Measurements from ENCODE around the gene IFNA13. TPM values are rescaled to one million over a fixed set of nuclear protein-coding genes. Genes with fewer than 3 reads are reported as not detected.
A peak's percentile ranks its signal among the peaks of the same experiment; 100 is the strongest.

IFNA13 gene
- not detected for polyA plus RNA-seq (ENCODE audit: low read depth in 6 of 6)

DNA sequence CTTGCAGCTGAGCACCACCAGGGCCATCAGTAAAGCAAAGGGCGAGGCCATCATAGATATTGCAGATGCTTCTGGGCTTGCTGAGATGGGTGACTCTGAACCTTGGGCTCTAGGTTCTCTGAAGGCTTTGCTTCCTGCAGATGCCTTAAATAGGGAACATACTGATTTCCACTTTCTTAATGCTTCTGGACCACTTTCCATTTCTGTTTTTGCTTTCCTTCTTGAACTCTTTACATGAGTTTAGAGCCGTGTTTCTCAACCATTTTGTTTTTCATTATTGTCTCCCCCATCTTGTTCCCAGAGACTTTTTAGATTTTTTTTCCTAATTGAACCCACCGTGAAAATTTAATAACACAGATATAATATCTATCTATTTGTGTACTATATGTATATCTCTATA lies at the start of gene IFNA13:
Gene IFNA13 (minus strand): TSS at position 101 of the 400 bp plus-strand sequence. CDS start 47 bp downstream, at position 54.
- DNase-seq (no peak), ATAC-seq (ENCODE audit: low read depth in 2 of 2) (no peak)
- Mint-ChIP-seq H3K36me3 (no peaks in the 10 kb centered on the region), H3K27ac (peak within 1 kb of the TSS in 1 of 6 donors; percentile 33), H3K27me3 (peaks cover 47 to 69% (median 51%) of the 10 kb centered on the region in 3 donors), H3K4me3 (no peak within 1 kb of the TSS), H3K9me3 (peaks cover 0 to 2% (median 0%) of the 10 kb centered on the region in 7 donors), H3K4me1 (peaks cover 3 to 13% (median 7%) of the 10 kb centered on the region in 3 donors)

DNA sequence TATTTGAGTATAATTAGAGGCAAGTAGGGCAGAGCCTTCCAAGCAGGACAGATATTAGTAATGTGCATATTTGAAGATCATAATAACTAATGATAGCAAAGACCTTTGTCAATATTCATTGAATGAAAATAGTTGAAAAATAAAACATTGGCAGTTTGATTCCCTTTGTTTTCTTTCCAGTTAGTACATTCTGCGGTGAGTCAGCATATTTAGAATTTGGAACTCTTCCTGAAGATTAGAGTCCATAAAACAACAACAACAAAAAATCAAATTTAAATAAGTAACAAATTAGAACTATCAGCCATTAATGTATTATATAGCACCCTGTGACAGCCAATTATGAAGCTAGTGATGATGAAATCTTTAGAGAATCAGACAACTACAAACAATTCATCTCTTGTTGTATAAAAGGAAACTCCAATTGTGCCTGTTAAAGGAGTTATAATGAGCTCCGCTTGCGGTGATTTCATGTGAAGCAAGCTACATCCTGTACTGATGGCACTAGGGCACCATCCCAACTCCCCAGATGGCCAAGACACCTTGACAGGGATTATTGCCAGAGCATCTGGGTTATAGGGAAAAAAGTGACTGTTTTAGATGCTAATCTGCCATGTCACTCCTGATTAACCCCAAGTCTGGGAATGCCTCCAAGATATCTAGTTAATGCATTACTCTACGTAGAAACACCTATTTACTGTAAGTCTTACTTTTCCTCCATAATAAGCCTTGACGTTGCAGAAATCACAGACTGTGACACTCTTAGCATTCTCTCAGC lies 47.8 kb upstream of the IFNA13 start:
- no peak overlapping the region for H3K27ac Mint-ChIP-seq
- H3K4me3 Mint-ChIP-seq: no peak overlapping the region
- no peaks in the 10 kb centered on the region for H3K36me3 Mint-ChIP-seq
- peaks cover 22 to 36% (median 30%) of the 10 kb centered on the region in 3 donors for H3K4me1 Mint-ChIP-seq
- no peaks in the 10 kb centered on the region for H3K9me3 Mint-ChIP-seq
- peaks cover 20 to 48% (median 42%) of the 10 kb centered on the region in 3 donors for H3K27me3 Mint-ChIP-seq
- DNase-seq (no peak), ATAC-seq (ENCODE audit: low read depth in 2 of 2) (no peak)

DNA sequence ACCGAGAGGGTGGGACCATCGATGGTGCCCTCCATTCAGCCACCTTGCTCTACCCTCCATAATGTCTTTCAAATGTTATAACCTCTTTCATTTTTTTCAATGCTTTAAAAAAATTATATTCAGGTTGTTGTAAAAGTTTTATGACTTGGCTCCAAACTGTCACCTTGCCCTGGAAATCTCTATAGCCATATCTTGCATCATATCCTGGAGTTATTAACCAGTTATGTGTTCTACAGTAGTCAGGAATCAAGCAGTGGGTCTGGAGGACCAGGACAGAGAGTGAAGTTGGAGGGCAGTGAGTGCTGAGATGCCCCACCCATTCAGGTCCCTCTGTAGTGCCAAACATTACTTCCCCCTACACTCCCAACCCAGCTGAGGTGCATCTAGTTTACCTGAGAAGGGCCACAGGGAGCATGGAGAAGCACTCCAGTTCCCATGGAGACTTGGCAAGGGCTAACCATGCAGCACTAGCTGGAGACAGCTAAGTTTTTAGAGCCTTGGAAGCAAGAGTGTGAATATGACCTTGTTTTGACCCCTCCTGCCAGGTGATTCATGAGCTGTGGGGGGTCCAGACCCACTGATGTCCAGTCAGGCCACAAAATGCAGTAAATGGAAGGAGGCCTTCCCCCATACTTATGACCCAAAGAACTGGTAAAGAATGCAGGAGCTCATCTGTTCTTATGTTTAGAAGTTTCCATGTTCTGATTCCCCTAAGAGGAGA lies 46.5 kb upstream of the IFNA13 start:
- Mint-ChIP-seq H3K36me3 (no peaks in the 10 kb centered on the region), H3K4me1 (peaks cover 22 to 36% (median 30%) of the 10 kb centered on the region in 3 donors), H3K27me3 (peaks cover 27 to 55% (median 47%) of the 10 kb centered on the region in 3 donors), H3K27ac (no peak overlapping the region), H3K4me3 (no peak overlapping the region), H3K9me3 (no peaks in the 10 kb centered on the region)
- no peak for DNase-seq
- ATAC-seq (ENCODE audit: low read depth in 2 of 2): no peak

DNA sequence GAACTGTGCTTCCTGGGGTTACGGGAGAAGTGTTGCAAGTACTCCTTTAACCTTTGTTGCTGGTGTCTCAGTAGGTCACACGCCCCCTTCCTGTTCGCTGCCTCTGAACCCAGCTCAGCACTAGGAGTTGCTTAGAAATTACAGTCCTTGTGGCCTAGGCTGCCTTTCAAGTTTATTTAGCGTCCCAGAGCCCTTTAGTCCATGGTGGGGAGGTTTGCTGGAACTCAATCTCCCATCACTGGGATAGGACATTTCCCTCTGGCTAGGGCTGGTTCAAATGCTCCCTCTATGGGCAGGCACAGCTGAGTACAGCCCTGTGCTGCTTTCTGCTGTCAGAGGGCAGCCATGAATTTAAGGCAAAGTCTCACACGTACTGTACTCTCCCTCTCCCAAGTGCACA lies 45.8 kb upstream of the IFNA13 start:
- DNase-seq (no peak), ATAC-seq (ENCODE audit: low read depth in 2 of 2) (no peak)
- peak overlapping the region in 3 of 8 donors; percentile 31 to 87 (median 40) for H3K4me3 Mint-ChIP-seq
- H3K27me3 Mint-ChIP-seq: peaks cover 27 to 55% (median 51%) of the 10 kb centered on the region in 3 donors
- no peaks in the 10 kb centered on the region for H3K9me3 Mint-ChIP-seq
- H3K36me3 Mint-ChIP-seq: no peaks in the 10 kb centered on the region
- no peak overlapping the region for H3K27ac Mint-ChIP-seq
- peaks cover 22 to 36% (median 30%) of the 10 kb centered on the region in 3 donors for H3K4me1 Mint-ChIP-seq

DNA sequence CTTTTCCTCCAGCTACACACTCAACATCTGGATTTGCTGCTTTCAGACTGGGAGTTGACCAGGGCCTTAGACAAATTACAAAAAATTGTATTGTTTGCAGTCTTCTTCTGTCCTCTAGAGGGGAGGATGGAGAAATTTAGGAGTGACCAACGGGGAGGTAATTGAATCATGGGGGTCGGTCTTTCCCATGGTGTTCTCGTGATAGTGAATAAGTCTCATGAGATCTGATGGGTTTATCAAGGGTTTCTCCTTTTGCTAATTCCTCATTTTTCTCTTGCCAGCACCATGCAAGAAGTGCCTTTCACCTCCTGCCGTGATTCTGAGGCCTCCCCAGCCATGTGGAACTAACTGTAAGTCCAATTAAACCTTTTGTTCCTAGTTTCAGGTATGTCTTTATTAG lies 45.3 kb upstream of the IFNA13 start:
- Mint-ChIP-seq H3K4me3 (peak overlapping the region in 4 of 8 donors; percentile 31 to 87 (median 62)), H3K27ac (no peak overlapping the region), H3K36me3 (no peaks in the 10 kb centered on the region), H3K9me3 (no peaks in the 10 kb centered on the region), H3K4me1 (peaks cover 22 to 36% (median 30%) of the 10 kb centered on the region in 3 donors), H3K27me3 (peaks cover 27 to 55% (median 51%) of the 10 kb centered on the region in 3 donors)
- no peak for ATAC-seq (ENCODE audit: low read depth in 2 of 2)
- DNase-seq: no peak

DNA sequence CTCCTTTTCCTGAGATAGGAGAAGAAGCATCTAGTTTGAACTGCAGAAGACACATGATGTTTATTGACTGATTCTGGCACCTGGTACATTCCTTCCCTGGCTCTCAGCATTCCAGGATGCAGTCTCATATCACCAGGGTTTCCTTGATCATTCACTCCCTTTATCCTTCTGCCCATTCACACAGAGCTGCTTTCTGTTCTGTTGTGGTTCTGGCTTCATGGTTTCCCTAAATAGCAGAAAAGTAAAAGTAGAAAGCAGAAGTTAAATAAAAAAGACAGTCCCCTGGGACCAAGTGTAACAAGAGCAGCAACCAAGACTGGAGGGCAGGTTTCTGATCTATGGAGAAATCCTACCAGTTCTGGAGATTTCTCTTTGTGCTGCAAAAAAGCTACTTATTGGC lies 44.2 kb upstream of the IFNA13 start:
- peak; percentile 61 for DNase-seq
- H3K27me3 Mint-ChIP-seq: peaks cover 34 to 54% (median 46%) of the 10 kb centered on the region in 3 donors
- H3K4me1 Mint-ChIP-seq: peaks cover 22 to 36% (median 30%) of the 10 kb centered on the region in 3 donors
- peak overlapping the region in 1 of 6 donors; percentile 51 for H3K27ac Mint-ChIP-seq
- no peaks in the 10 kb centered on the region for H3K9me3 Mint-ChIP-seq
- H3K4me3 Mint-ChIP-seq: peak overlapping the region; percentile 4 to 87 (median 62)
- no peaks in the 10 kb centered on the region for H3K36me3 Mint-ChIP-seq
- peak; percentile 97 for ATAC-seq (ENCODE audit: low read depth in 2 of 2)

DNA sequence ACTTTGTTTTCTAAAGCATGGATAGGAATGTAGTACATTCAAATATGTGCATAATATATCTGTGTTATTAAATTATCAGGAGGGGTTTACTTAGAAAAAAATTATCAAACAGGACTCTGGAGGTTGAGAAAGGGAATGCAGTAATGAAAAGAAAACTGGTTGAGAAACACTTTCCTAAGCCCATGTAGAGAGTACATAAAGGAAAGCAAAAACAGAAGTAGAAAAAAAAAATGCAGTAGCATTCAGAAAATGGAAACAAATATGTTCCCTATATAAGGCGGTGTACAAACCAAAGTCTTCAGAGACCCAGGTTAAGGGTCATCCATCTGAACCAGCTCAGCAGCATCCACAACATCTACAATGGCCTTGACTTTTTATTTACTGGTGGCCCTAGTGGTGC lies 41.0 kb upstream of the IFNA13 start, which contains the start of gene IFNA8:
Gene IFNA8 (plus strand): TSS at position 301 of the 400 bp plus-strand sequence. CDS start 60 bp downstream, at position 361.
- ATAC-seq (ENCODE audit: low read depth in 2 of 2): no peak
- Mint-ChIP-seq H3K4me1 (peaks cover 22 to 28% (median 25%) of the 10 kb centered on the region in 3 donors), H3K27me3 (peaks cover 27 to 53% (median 39%) of the 10 kb centered on the region in 3 donors)

DNA sequence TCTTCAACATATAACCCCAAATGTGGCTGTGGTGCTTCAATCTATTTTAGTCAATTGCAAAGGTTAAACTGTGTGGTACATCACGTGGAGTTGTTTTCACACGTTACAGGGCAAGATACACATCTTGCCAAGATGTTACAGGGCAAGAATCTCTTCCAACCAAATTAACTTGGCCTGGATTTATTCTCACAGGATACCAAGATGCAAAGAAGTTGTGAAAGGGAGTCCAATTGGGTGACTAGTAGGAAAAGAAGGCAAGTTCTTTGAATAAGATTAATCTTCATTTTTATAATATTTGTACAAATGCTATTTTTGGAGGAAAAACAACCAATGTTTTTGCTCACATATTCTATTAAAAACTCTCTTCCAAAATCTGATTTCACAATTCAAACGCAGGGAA lies 36.3 kb upstream of the IFNA13 start:
- Mint-ChIP-seq H3K27ac (peak overlapping the region in 1 of 6 donors; percentile 53), H3K4me3 (no peak overlapping the region), H3K9me3 (peaks cover 0 to 6% (median 0%) of the 10 kb centered on the region in 7 donors), H3K27me3 (peaks cover 47 to 61% (median 55%) of the 10 kb centered on the region in 3 donors), H3K36me3 (peaks cover 0 to 3% of the 10 kb centered on the region in 2 donors), H3K4me1 (peaks cover 0 to 15% (median 14%) of the 10 kb centered on the region in 3 donors)
- ATAC-seq (ENCODE audit: low read depth in 2 of 2) (no peak), DNase-seq (no peak)

More for the DNA sequence above, 41.0 kb upstream of the IFNA13 start, which contains the start of gene IFNA8:
- Mint-ChIP-seq H3K4me3 (no peak within 1 kb of the TSS), H3K36me3 (no peaks in the 10 kb centered on the region), H3K9me3 (no peaks in the 10 kb centered on the region), H3K27ac (no peak within 1 kb of the TSS)
- DNase-seq: no peak

DNA sequence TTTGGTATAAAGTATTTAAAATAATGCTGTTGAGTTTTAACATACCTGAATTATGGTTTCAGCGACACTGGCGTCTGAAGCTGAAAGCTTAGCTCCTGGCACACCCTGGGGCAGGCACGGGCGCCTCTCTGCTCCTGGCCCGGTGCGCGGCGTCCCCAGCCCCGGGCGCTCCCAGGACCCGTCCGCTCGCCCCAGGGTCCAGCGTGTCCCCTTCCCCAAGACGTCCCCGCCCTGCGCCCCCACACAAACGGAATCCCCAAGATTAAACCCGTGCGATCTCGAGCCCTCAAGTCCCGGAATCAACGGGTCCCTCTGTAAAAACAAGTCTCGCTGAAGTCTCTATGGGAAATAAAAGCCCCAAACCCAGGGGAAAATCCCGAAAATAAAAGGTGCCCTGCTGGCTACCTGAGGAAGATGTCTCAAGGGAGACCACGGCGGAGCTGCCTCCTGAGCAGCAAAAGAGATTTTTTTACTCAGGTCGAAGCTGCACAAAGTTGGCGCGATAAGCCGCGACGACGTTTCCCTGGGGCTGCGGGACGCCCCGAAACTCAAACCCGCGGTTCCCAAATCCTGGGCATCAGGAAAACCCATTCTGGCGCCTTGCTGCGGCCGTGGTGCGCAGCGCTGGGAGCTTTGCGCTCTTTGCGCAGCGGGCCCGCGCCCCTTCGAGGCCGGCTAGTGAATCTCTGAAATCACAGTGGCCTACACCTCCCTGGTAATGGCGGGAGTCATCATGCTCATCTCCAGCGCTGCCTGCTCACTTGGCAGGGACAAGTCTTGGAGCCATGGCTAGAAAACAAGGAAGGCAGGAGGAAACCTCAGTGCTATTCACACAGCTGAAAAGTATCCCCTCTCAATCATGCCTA lies 34.8 kb upstream of the IFNA13 start:
- Mint-ChIP-seq H3K9me3 (peaks cover 0 to 6% (median 0%) of the 10 kb centered on the region in 7 donors), H3K36me3 (peaks cover 0 to 3% of the 10 kb centered on the region in 2 donors), H3K27ac (no peak overlapping the region), H3K4me3 (peak overlapping the region in 7 of 8 donors; percentile 30 to 66 (median 55)), H3K4me1 (peaks cover 0 to 15% (median 14%) of the 10 kb centered on the region in 3 donors), H3K27me3 (peaks cover 61 to 71% (median 68%) of the 10 kb centered on the region in 3 donors)
- DNase-seq: no peak
- peak; percentile 42 to 47 for ATAC-seq (ENCODE audit: low read depth in 2 of 2)

DNA sequence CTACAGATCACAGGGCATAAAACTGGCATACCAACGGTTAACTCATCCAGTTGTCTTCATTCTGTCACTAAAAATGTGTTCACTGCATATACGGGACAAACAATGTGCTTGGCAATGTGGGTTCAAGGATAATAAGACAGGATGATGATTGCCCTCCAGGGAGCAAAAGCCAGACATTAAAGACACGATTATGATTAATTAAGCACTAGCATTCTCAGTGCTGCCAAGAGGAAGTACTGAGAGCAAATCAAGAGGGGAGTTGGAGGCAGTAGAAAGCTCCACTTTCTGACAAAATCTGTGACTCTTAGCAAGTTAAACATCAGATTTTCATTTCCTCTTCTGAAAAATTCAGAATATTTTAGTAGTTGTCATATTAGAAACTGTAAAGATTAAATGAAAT lies 32.1 kb upstream of the IFNA13 start:
- H3K27me3 Mint-ChIP-seq: peaks cover 64 to 76% (median 72%) of the 10 kb centered on the region in 3 donors
- H3K9me3 Mint-ChIP-seq: peaks cover 0 to 6% (median 0%) of the 10 kb centered on the region in 7 donors
- H3K4me3 Mint-ChIP-seq: no peak overlapping the region
- H3K4me1 Mint-ChIP-seq: peaks cover 8 to 25% (median 24%) of the 10 kb centered on the region in 3 donors
- no peak overlapping the region for H3K27ac Mint-ChIP-seq
- ATAC-seq (ENCODE audit: low read depth in 2 of 2) (peak in 1 of 2 donors; percentile 37), DNase-seq (no peak)
- peaks cover 0 to 3% of the 10 kb centered on the region in 2 donors for H3K36me3 Mint-ChIP-seq

DNA sequence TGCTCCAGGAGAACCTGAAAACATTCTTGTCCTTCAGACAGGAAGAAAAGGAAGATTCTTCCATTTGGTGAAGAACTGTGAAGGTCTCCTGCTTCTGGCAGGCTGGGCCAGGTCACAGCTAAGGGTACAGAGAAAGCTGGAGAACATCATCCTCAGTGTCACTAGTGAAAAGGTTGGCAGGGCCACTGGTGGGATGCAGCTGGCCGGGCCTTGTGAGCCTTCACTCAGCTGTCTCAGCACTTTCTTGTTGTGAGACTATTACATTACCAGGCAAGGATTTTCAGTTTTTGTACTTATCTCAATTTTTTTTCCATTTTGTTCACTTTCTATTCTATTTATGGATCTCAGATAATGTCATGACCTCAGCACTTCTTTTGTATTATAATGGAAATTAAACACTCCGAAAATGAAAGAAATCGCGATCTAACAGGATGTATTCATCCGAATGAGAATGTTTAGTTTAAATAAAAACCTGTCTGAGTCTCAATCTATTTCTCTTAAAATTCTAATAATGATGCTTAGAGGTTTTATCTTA lies 31.2 kb upstream of the IFNA13 start:
- DNase-seq (no peak), ATAC-seq (ENCODE audit: low read depth in 2 of 2) (no peak)
- no peak overlapping the region for H3K27ac Mint-ChIP-seq
- H3K9me3 Mint-ChIP-seq: peaks cover 0 to 6% (median 0%) of the 10 kb centered on the region in 7 donors
- no peak overlapping the region for H3K4me3 Mint-ChIP-seq
- peaks cover 8 to 25% (median 24%) of the 10 kb centered on the region in 3 donors for H3K4me1 Mint-ChIP-seq
- peaks cover 0 to 3% of the 10 kb centered on the region in 2 donors for H3K36me3 Mint-ChIP-seq
- H3K27me3 Mint-ChIP-seq: peaks cover 62 to 76% (median 72%) of the 10 kb centered on the region in 3 donors

Data from naive B cell (primary cell).